ENCODE results near the gene CCDC73. TPM values are rescaled to one million over a fixed set of nuclear protein-coding genes. Genes with fewer than 3 reads are reported as not detected.

The CCDC73 gene
- total and polyA plus RNA-seq, 10 of the 15 experiments (the other 5 are each of a cell fraction or from before 2014, with no cell fraction given), result 0.05 to 0.57 (median 0.14) TPM

GRCh38 chr11:32586576-32587190 is 207.8 kb downstream of the CCDC73 start (continued):
- TF ChIP-seq WRNIP1 (IDR thresholded peaks at IDR 0.05; ENCODE audit: borderline replicate concordance, low read depth, low read length) (no peak), ZNF687 (IDR thresholded peaks at IDR 0.05) (no peak)

- peak overlapping the region; percentile 83 for H3K9ac ChIP-seq (ENCODE audit: control insufficient read depth, insufficient read depth, low read length)
- peaks cover 4% of the 10 kb centered on the region; the same call in 1 of the 2 replicates for H3K4me1 ChIP-seq (ENCODE audit: control insufficient read depth, insufficient read depth, low read length)
- no peaks in the 10 kb centered on the region; the same call in 1 of the 3 replicates for H3K9me3 ChIP-seq (replicated peaks; ENCODE audit: control insufficient read depth, insufficient read depth, low read length)
- peaks cover 57% of the 10 kb centered on the region for H3K79me2 ChIP-seq (ENCODE audit: control insufficient read depth, insufficient read depth, low read length)
- intact Hi-C loops (cut with micrococcal nuclease; ENCODE audit: unreplicated experiment), result no loop called here
- H2AFZ ChIP-seq (ENCODE audit: control insufficient read depth, low read depth, low read length), result no peak overlapping the region
- ATAC-seq (no peak), DNase-seq (ENCODE audit: low read depth, low spot score) (no peak), FAIRE-seq (no peak)
- H3K27me3 ChIP-seq (replicated peaks in 1 of 2; ENCODE audit: control insufficient read depth in 2 of 2, insufficient read depth in 2 of 2, low read length in 1 of 2), result no peaks in the 10 kb centered on the region
- RAD21 ChIA-PET (ENCODE audit: unreplicated experiment), result interaction anchor here (0.7 kb wide), 1 partner anchor 134 kb away, joined by 3 read pairs; no protein-coding TSS in a partner anchor
- H4K20me1 ChIP-seq (ENCODE audit: control insufficient read depth, insufficient read depth), result no peaks in the 10 kb centered on the region
- CTCF ChIA-PET, result interaction anchor here (0.9 kb wide), 1 partner anchor 18 kb away, joined by 3 read pairs; no protein-coding TSS in a partner anchor
- WGBS (ENCODE audit: insufficient coverage, insufficient replicate concordance, low lambda C conversion rate, missing lambda C conversion rate), result 8% methylated on average over 7 of the region's 7 CpGs
- peaks cover 1 to 17% of the 10 kb centered on the region in 2 experiments; a peak in 3 of 4 replicates for H3K36me3 ChIP-seq (ENCODE audit: control insufficient read depth in 2 of 2, insufficient read depth in 2 of 2, low read length in 1 of 2)
- H3K4me3 ChIP-seq, result peak overlapping the region; percentile 97
- H3K4me2 ChIP-seq (ENCODE audit: control insufficient read depth, insufficient read depth), result peak overlapping the region; percentile 78
- TSS peak; percentile 54 for BruUV-seq (replicated peaks)
- POLR2A ChIA-PET, result interaction anchor here (0.6 to 1.2 kb wide), 2 partner anchors 54 to 133 kb away, joined by 6 to 7 read pairs; no protein-coding TSS in a partner anchor
- peak overlapping the region; percentile 89 for H3K27ac ChIP-seq (ENCODE audit: control insufficient read depth, insufficient read depth)
- SMC1A ChIA-PET (ENCODE audit: uncharacterized antibody, unreplicated experiment), result interaction anchor here (1.5 kb wide), 1 partner anchor 10 kb away, joined by 3 read pairs; no protein-coding TSS in a partner anchor
- in situ Hi-C loops (cut with MboI), result no loop called here
- TF ChIP-seq FOXM1 (IDR thresholded peaks at IDR 0.05; ENCODE audit: low read depth, low read length), result no peak
- TF ChIP-seq GABPA (IDR thresholded peaks at IDR 0.05; ENCODE audit: low read depth), result no peak
- no peak for TF ChIP-seq SPI1 (IDR thresholded peaks at IDR 0.05; ENCODE audit: borderline replicate concordance, insufficient read depth, low read depth, low read length)
- no peak for TF ChIP-seq USF2 (IDR thresholded peaks at IDR 0.05; ENCODE audit: borderline replicate concordance, low read depth, low read length)
- no peak for TF ChIP-seq ESRRA (IDR thresholded peaks at IDR 0.05; ENCODE audit: low read length)
- TF ChIP-seq NR2C1 (IDR thresholded peaks at IDR 0.05), result no peak
- no peak for TF ChIP-seq ELK1 (IDR thresholded peaks at IDR 0.05; ENCODE audit: low read depth, low read length)
- TF ChIP-seq YBX1 (IDR thresholded peaks at IDR 0.05), result no peak
- TF ChIP-seq NFYB (IDR thresholded peaks at IDR 0.05; ENCODE audit: insufficient read depth, low read depth, low read length), result no peak
- TF ChIP-seq TBL1XR1 (IDR thresholded peaks at IDR 0.05; ENCODE audit: low read depth, low read length), result no peak
- no peak for TF ChIP-seq ZNF217 (IDR thresholded peaks at IDR 0.05)
- no peak for TF ChIP-seq TARDBP (IDR thresholded peaks at IDR 0.05; ENCODE audit: borderline replicate concordance)
- TF ChIP-seq ZNF274 (IDR thresholded peaks at IDR 0.05; ENCODE audit: insufficient read depth, insufficient read length), result no peak
- TF ChIP-seq ZSCAN29 (IDR thresholded peaks at IDR 0.05), result no peak
- no peak for TF ChIP-seq SP1 (IDR thresholded peaks at IDR 0.05; ENCODE audit: low read depth, low read length)
- TF ChIP-seq SMC3 (IDR thresholded peaks at IDR 0.05; ENCODE audit: borderline replicate concordance, low read length), result no peak
These were observed 209.5 kb downstream of the CCDC73 start for GRCh38 chr11:32584921-32585320.

Measured in GM12878 (cell line).